Mucosa of rectum (tissue), 2 donors: ENCODE data around the gene HLA-E.
"Not testable (repeated sequence)": the region's sequence is repeated elsewhere in the genome, so short reads cannot be mapped to it uniquely, and the experiment has no call there.

Experiments
- H3K27ac ChIP-seq, 2 donors: one replicate each; pipeline ENCODE4 v1.7.0; 2013; ENCODE audit warnings: inconsistent platforms in 2 of 2, low read depth in 2 of 2, low read length in 2 of 2
- H3K27me3 ChIP-seq, 2 donors: one replicate each; pipeline ENCODE4 v1.7.0; 2013; ENCODE audit warnings: low read length in 2 of 2; ENCODE audit not compliant: control insufficient read depth in 2 of 2, insufficient read depth in 2 of 2
- H3K36me3 ChIP-seq, 2 donors: one replicate each; pipeline ENCODE4 v1.7.0; 2013; ENCODE audit warnings: low read length in 2 of 2; ENCODE audit not compliant: control insufficient read depth in 2 of 2, insufficient read depth in 2 of 2
- H3K4me1 ChIP-seq, 2 donors: one replicate each; pipeline ENCODE4 v1.7.0; 2013; ENCODE audit warnings: low read length in 2 of 2, mild to moderate bottlenecking in 1 of 2; ENCODE audit not compliant: control insufficient read depth in 2 of 2, insufficient read depth in 2 of 2
- H3K4me3 ChIP-seq, 2 donors: one replicate each; pipeline ENCODE4 v1.7.0; 2013; ENCODE audit warnings: low read length in 2 of 2
- H3K9ac ChIP-seq, 2 donors: one replicate each; pipeline ENCODE4 v1.7.0; 2013; ENCODE audit warnings: low read length in 2 of 2, low read depth in 1 of 2, mild to moderate bottlenecking in 1 of 2
- H3K9me3 ChIP-seq, 2 donors: one replicate each; pipeline ENCODE4 v1.7.0; 2013; ENCODE audit warnings: low read length in 2 of 2; ENCODE audit not compliant: control insufficient read depth in 2 of 2
- donor health status: healthy.
- donor health status: Normal muscosa, but diverticular disease.

The HLA-E gene

GRCh38 chr6:30453508-30454116 is 35.7 kb upstream of the HLA-E start:
- H3K9ac ChIP-seq, result no peak overlapping the region
- peak overlapping the region in 1 of 2 donors; percentile 31 for H3K4me3 ChIP-seq
- H3K4me1 ChIP-seq, result peaks cover 4 to 5% of the 10 kb centered on the region in 2 donors
- no peak overlapping the region for H3K27ac ChIP-seq
- H3K27me3 ChIP-seq, result peaks cover 58 to 84% of the 10 kb centered on the region in 2 donors
- no peaks in the 10 kb centered on the region for H3K9me3 ChIP-seq
- no peaks in the 10 kb centered on the region for H3K36me3 ChIP-seq

GRCh38 chr6:30459145-30459544 is 30.2 kb upstream of the HLA-E start:
- Histone ChIP-seq H3K27me3 (peaks cover 60 to 79% of the 10 kb centered on the region in 2 donors), H3K27ac (no peak overlapping the region), H3K4me3 (no peak overlapping the region)

GRCh38 chr6:30461055-30461454 is 28.3 kb upstream of the HLA-E start:
- Histone ChIP-seq H3K27ac (no peak overlapping the region), H3K4me3 (no peak overlapping the region), H3K9me3 (peaks cover 0 to 6% of the 10 kb centered on the region in 2 donors), H3K27me3 (peaks cover 71 to 84% of the 10 kb centered on the region in 2 donors), H3K9ac (no peak overlapping the region), H3K36me3 (no peaks in the 10 kb centered on the region), H3K4me1 (peaks cover 0 to 10% of the 10 kb centered on the region in 2 donors)

More at GRCh38 chr6:30459145-30459544, 30.2 kb upstream of the HLA-E start:
- peaks cover 0 to 4% of the 10 kb centered on the region in 2 donors for H3K4me1 ChIP-seq
- H3K9ac ChIP-seq, result no peak overlapping the region
- H3K36me3 ChIP-seq, result no peaks in the 10 kb centered on the region
- peaks cover 0 to 6% of the 10 kb centered on the region in 2 donors for H3K9me3 ChIP-seq

- peaks cover 75 to 87% of the 10 kb centered on the region in 2 donors for H3K27me3 ChIP-seq
- no peak overlapping the region for H3K9ac ChIP-seq
- H3K36me3 ChIP-seq, result no peaks in the 10 kb centered on the region
- H3K9me3 ChIP-seq, result peaks cover 0 to 6% of the 10 kb centered on the region in 2 donors
- H3K4me1 ChIP-seq, result peaks cover 2 to 13% of the 10 kb centered on the region in 2 donors
- no peak overlapping the region for H3K4me3 ChIP-seq
- H3K27ac ChIP-seq, result no peak overlapping the region
These were observed 26.8 kb upstream of the HLA-E start for GRCh38 chr6:30462482-30462881.

GRCh38 chr6:30463242-30463641 is 26.1 kb upstream of the HLA-E start:
- peaks cover 79 to 84% of the 10 kb centered on the region in 2 donors for H3K27me3 ChIP-seq
- no peaks in the 10 kb centered on the region for H3K36me3 ChIP-seq
- no peak overlapping the region for H3K27ac ChIP-seq
- H3K4me3 ChIP-seq, result no peak overlapping the region
- H3K9ac ChIP-seq, result no peak overlapping the region
- peaks cover 0 to 6% of the 10 kb centered on the region in 2 donors for H3K9me3 ChIP-seq
- H3K4me1 ChIP-seq, result peaks cover 2 to 13% of the 10 kb centered on the region in 2 donors

GRCh38 chr6:30463651-30464618 is 25.4 kb upstream of the HLA-E start:
- Histone ChIP-seq H3K27me3 (peaks cover 77 to 81% of the 10 kb centered on the region in 2 donors), H3K9me3 (peaks cover 0 to 6% of the 10 kb centered on the region in 2 donors), H3K4me1 (peaks cover 2 to 13% of the 10 kb centered on the region in 2 donors), H3K4me3 (no peak overlapping the region), H3K27ac (no peak overlapping the region), H3K36me3 (no peaks in the 10 kb centered on the region), H3K9ac (no peak overlapping the region)

- H3K9ac ChIP-seq, result no peak overlapping the region
- H3K9me3 ChIP-seq, result no peaks in the 10 kb centered on the region
- peak overlapping the region in 1 of 2 donors; percentile 65 for H3K4me3 ChIP-seq
- no peaks in the 10 kb centered on the region for H3K36me3 ChIP-seq
- H3K4me1 ChIP-seq, result peaks cover 2 to 13% of the 10 kb centered on the region in 2 donors
- peaks cover 74 to 83% of the 10 kb centered on the region in 2 donors for H3K27me3 ChIP-seq
- no peak overlapping the region for H3K27ac ChIP-seq
These were observed 23.6 kb upstream of the HLA-E start for GRCh38 chr6:30465595-30466306.

GRCh38 chr6:30470968-30471367 is 18.3 kb upstream of the HLA-E start:
- Histone ChIP-seq H3K4me3 (no peak overlapping the region), H3K27me3 (peaks cover 23 to 42% of the 10 kb centered on the region in 2 donors), H3K36me3 (no peaks in the 10 kb centered on the region), H3K4me1 (peaks cover 2 to 4% of the 10 kb centered on the region in 2 donors), H3K9ac (no peak overlapping the region), H3K9me3 (no peaks in the 10 kb centered on the region), H3K27ac (no peak overlapping the region)

GRCh38 chr6:30475116-30475515 is 14.2 kb upstream of the HLA-E start:
- not testable (repeated sequence) for H3K9ac ChIP-seq, H3K27ac ChIP-seq, H3K9me3 ChIP-seq, H3K36me3 ChIP-seq, H3K4me1 ChIP-seq, H3K4me3 ChIP-seq
- peaks cover 14 to 17% of the 10 kb centered on the region in 2 donors for H3K27me3 ChIP-seq
